RCC 7860 (cell line): Measurements from ENCODE around the gene GAB1.

Experiments
- DNase-seq: peaks from one replicate; pipeline ENCODE4 v3.0.0-alpha.2; 2015; ENCODE audit warnings: low spot score
- FAIRE-seq: peaks from 2 replicates; lab custom pipeline; 2012; peaks lifted over from hg19 to GRCh38; lab: Jason Lieb, UNC

GAB1 gene

GRCh38 chr4:143407888-143408287 is 71.2 kb downstream of the GAB1 start:
- DNase-seq, result no peak
- FAIRE-seq, result no peak

GRCh38 chr4:143410015-143410414 is 73.3 kb downstream of the GAB1 start:
- DNase-seq (no peak), FAIRE-seq (no peak)

GRCh38 chr4:143411527-143412419 is 75.1 kb downstream of the GAB1 start:
- DNase-seq, result no peak
- no peak for FAIRE-seq

- FAIRE-seq (no peak), DNase-seq (no peak)
Measured at GRCh38 chr4:143412420-143412758, 75.7 kb downstream of the GAB1 start.

GRCh38 chr4:143417679-143418403 is 81.2 kb downstream of the GAB1 start:
- FAIRE-seq (no peak), DNase-seq (no peak)

GRCh38 chr4:143420227-143420626 is 83.6 kb downstream of the GAB1 start:
- no peak for DNase-seq
- FAIRE-seq, result no peak

GRCh38 chr4:143421609-143422008 is 84.9 kb downstream of the GAB1 start:
- FAIRE-seq, result no peak
- no peak for DNase-seq

GRCh38 chr4:143424276-143424675 is 87.6 kb downstream of the GAB1 start:
- DNase-seq, result no peak
- no peak for FAIRE-seq

GRCh38 chr4:143431526-143432257 is 95.0 kb downstream of the GAB1 start:
- FAIRE-seq (no peak), DNase-seq (no peak)

GRCh38 chr4:143432258-143432591 is 95.5 kb downstream of the GAB1 start:
- FAIRE-seq, result no peak
- DNase-seq, result no peak

- DNase-seq (no peak), FAIRE-seq (no peak)
Measured at GRCh38 chr4:143433231-143433630, 96.6 kb downstream of the GAB1 start.

- FAIRE-seq (no peak), DNase-seq (no peak)
Measured at GRCh38 chr4:143435955-143436354, 99.3 kb downstream of the GAB1 start.

- FAIRE-seq, result no peak
- DNase-seq, result no peak
Measured at GRCh38 chr4:143437476-143437875, 100.8 kb downstream of the GAB1 start.

- no peak for FAIRE-seq
- DNase-seq, result no peak
Measured at GRCh38 chr4:143437937-143438336, 101.3 kb downstream of the GAB1 start.

GRCh38 chr4:143438710-143439109 is 102.0 kb downstream of the GAB1 start:
- FAIRE-seq (no peak), DNase-seq (no peak)

- no peak for FAIRE-seq
- no peak for DNase-seq
Measured at GRCh38 chr4:143441109-143441508, 104.4 kb downstream of the GAB1 start.

GRCh38 chr4:143441678-143442077 is 105.0 kb downstream of the GAB1 start:
- no peak for DNase-seq
- no peak for FAIRE-seq

GRCh38 chr4:143443728-143444127 is 107.1 kb downstream of the GAB1 start:
- no peak for FAIRE-seq
- DNase-seq, result no peak

GRCh38 chr4:143451186-143451585 is 114.5 kb downstream of the GAB1 start:
- FAIRE-seq (no peak), DNase-seq (no peak)

GRCh38 chr4:143455211-143455610 is 118.5 kb downstream of the GAB1 start:
- FAIRE-seq (no peak), DNase-seq (no peak)

- FAIRE-seq, result no peak
Measured at GRCh38 chr4:143458966-143459365, 122.3 kb downstream of the GAB1 start.

More at GRCh38 chr4:143458966-143459365, 122.3 kb downstream of the GAB1 start:
- DNase-seq, result no peak
